ENCODE measurements around the gene AFF3. TPM values are rescaled to one million over a fixed set of nuclear protein-coding genes. Genes with fewer than 3 reads are reported as not detected.

Gene AFF3
- total and polyA plus RNA-seq, 2 of the 8 experiments (the other 6 are each of a cell fraction or from before 2014, with no cell fraction given): 0.27 to 3.0 TPM

DNA sequence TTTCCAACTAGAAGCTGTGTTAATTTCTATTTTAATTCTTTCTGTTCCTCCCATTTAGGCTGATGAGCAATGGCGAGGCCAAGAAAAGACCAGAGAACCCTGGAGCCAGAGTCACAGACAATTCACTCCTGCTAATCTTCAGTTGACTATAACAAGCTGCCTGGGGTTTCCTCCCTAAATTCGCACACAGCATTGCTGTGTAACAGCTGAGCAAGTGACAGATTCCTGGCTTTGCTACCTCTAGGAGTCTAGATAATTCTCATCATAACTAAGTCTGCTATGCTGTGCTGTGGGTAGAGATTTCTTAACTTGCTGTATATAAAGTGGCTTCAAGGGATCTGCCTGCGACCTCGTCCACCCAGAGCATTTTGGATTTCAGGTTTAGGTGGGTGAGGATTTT, 521.3 kb downstream of the AFF3 start (continued):
- TF ChIP-seq CTCF (IDR thresholded peaks at IDR 0.05; ENCODE audit: control extremely low read depth in 1 of 3, insufficient read depth in 1 of 3, low read depth in 1 of 3, low read length in 3 of 3): no peak
- no peak for TF ChIP-seq SP1 (IDR thresholded peaks at IDR 0.05; ENCODE audit: low read depth, low read length)
- no peak for TF ChIP-seq JUN (IDR thresholded peaks at IDR 0.05; ENCODE audit: low read depth, low read length)
- TF ChIP-seq TBP (IDR thresholded peaks at IDR 0.05; ENCODE audit: low read depth, low read length): no peak
- no peak for TF ChIP-seq KDM5A (IDR thresholded peaks at IDR 0.05; ENCODE audit: low read length)
- no peak for TF ChIP-seq USF2 (IDR thresholded peaks at IDR 0.05; ENCODE audit: low read length)
- TF ChIP-seq EGR1 (IDR thresholded peaks at IDR 0.05; ENCODE audit: borderline replicate concordance, low read depth, low read length): no peak
- no peak for TF ChIP-seq NRF1 (IDR thresholded peaks at IDR 0.05; ENCODE audit: low read depth, low read length)
- TF ChIP-seq E2F6 (IDR thresholded peaks at IDR 0.05): no peak
